Ishikawa (cell line): ENCODE results near the gene EYA4.

Experiments used
- CREB1 ChIP-seq: IDR thresholded peaks from 2 replicates; pipeline ENCODE4 v1.6.1; 2012; ENCODE audit warnings: low read depth
- EGR1 ChIP-seq: IDR thresholded peaks from 2 replicates; pipeline ENCODE4 v1.6.1; 2012
- EP300 ChIP-seq: IDR thresholded peaks from 2 replicates; pipeline ENCODE4 v1.6.1; 2012; ENCODE audit warnings: borderline replicate concordance
- FOXM1 ChIP-seq: IDR thresholded peaks from 2 replicates; pipeline ENCODE4 v1.6.1; 2012; ENCODE audit warnings: low read depth, borderline replicate concordance
- NFIC ChIP-seq: IDR thresholded peaks from 2 replicates; pipeline ENCODE4 v1.6.1; 2012
- REST ChIP-seq: IDR thresholded peaks from 2 replicates; pipeline ENCODE4 v1.6.1; 2012; ENCODE audit warnings: low read depth, mild to moderate bottlenecking
- TAF1 ChIP-seq: IDR thresholded peaks from 2 replicates; pipeline ENCODE4 v1.6.1; 2012; ENCODE audit warnings: low read depth, mild to moderate bottlenecking
- YY1 ChIP-seq: IDR thresholded peaks from 2 replicates; pipeline ENCODE4 v1.6.1; 2012; ENCODE audit warnings: low read depth
- TF ChIP-seq, protein P1 (sequence below): IDR thresholded peaks from 2 replicates; pipeline ENCODE4 v1.6.1; 2012

DNA sequence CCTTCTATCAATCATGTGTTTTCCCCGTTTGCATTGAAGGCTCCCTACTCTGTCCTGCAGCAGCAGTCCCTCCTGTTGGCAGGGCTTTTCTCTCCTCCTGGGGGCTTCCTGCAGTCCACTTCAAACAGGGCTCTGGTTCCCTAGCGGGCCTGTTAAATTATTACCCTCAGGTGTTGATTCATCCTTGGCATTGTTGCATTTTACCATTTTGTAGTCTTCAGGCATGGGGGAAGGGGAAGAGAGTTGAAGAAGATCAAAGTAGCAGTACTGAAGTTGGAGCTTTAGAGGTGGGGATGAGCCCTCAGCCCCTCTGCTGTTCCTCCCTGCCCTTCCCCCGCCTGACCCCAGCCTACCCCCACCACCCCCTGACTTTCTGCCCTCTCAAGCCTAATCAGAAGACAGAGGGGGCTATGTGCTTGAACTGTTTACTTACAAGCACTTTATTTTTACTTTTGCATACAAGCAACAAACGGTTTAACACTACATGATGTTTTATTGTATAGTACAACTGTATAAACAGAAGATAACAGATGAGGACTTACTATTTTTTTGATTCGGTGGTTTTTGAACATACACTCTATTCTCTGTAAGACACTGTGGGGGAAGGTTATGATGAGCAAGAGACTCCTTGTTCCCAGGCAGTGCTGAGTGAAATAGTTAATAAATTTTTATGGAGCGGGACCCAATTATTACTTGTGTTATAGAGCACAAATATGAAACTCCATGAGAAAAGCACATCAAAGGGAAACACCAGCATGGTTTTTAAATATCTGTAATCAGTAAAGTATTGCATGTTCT lies 169.7 kb downstream of the EYA4 start:
- TF ChIP-seq EGR1 (no peak), REST (no peak), FOXM1 (no peak), YY1 (no peak), CREB1 (no peak), NFIC (peak; percentile 51), EP300 (peak; percentile 48; the same call in 1 of the 2 replicates), TAF1 (no peak)
- TF ChIP-seq, protein P1, sequence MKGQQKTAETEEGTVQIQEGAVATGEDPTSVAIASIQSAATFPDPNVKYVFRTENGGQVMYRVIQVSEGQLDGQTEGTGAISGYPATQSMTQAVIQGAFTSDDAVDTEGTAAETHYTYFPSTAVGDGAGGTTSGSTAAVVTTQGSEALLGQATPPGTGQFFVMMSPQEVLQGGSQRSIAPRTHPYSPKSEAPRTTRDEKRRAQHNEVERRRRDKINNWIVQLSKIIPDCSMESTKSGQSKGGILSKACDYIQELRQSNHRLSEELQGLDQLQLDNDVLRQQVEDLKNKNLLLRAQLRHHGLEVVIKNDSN = no peak
